ENCODE data around the gene ANXA4. TPM values are rescaled to one million over a fixed set of nuclear protein-coding genes. Genes with fewer than 3 reads are reported as not detected.

The ANXA4 gene
- total RNA-seq, 1 experiment from 2014 or later: 34.6 TPM

GRCh38 chr2:69774984-69775982, 33.3 kb downstream of the ANXA4 start:
- no peak for DNase-seq (ENCODE audit: extremely low read depth, low read depth)

GRCh38 chr2:69776886-69777785, 35.2 kb downstream of the ANXA4 start:
- DNase-seq (ENCODE audit: extremely low read depth, low read depth): no peak

- DNase-seq (ENCODE audit: extremely low read depth, low read depth): no peak
Measured at GRCh38 chr2:69777786-69778105, 35.8 kb downstream of the ANXA4 start.

- DNase-seq (ENCODE audit: extremely low read depth, low read depth): peak; percentile 12
Measured at GRCh38 chr2:69779258-69780001, 37.5 kb downstream of the ANXA4 start.

- no peak for DNase-seq (ENCODE audit: extremely low read depth, low read depth)
Measured at GRCh38 chr2:69780921-69781320, 39.0 kb downstream of the ANXA4 start.

- DNase-seq (ENCODE audit: extremely low read depth, low read depth): no peak
Measured at GRCh38 chr2:69781321-69782248, 39.7 kb downstream of the ANXA4 start.

GRCh38 chr2:69784228-69784627, 42.3 kb downstream of the ANXA4 start:
- DNase-seq (ENCODE audit: extremely low read depth, low read depth): no peak

GRCh38 chr2:69785358-69785757, 43.4 kb downstream of the ANXA4 start:
- DNase-seq (ENCODE audit: extremely low read depth, low read depth): no peak

GRCh38 chr2:69786052-69786560, 44.2 kb downstream of the ANXA4 start:
- no peak for DNase-seq (ENCODE audit: extremely low read depth, low read depth)

- no peak for DNase-seq (ENCODE audit: extremely low read depth, low read depth)
Measured at GRCh38 chr2:69789175-69789721, 47.3 kb downstream of the ANXA4 start.

GRCh38 chr2:69789772-69790600, 48.1 kb downstream of the ANXA4 start:
- no peak for DNase-seq (ENCODE audit: extremely low read depth, low read depth)

- DNase-seq (ENCODE audit: extremely low read depth, low read depth): no peak
Measured at GRCh38 chr2:69790601-69790959, 48.6 kb downstream of the ANXA4 start.

- DNase-seq (ENCODE audit: extremely low read depth, low read depth): no peak
Measured at GRCh38 chr2:69791045-69791444, 49.1 kb downstream of the ANXA4 start.

- no peak for DNase-seq (ENCODE audit: extremely low read depth, low read depth)
Measured at GRCh38 chr2:69796174-69796573, 54.2 kb downstream of the ANXA4 start.

GRCh38 chr2:69797235-69797634, 55.3 kb downstream of the ANXA4 start:
- DNase-seq (ENCODE audit: extremely low read depth, low read depth): no peak

- no peak for DNase-seq (ENCODE audit: extremely low read depth, low read depth)
Measured at GRCh38 chr2:69797836-69798289, 55.9 kb downstream of the ANXA4 start.

GRCh38 chr2:69798290-69798908, 56.5 kb downstream of the ANXA4 start:
- no peak for DNase-seq (ENCODE audit: extremely low read depth, low read depth)

Data from NCI-H460 (cell line).